Upper lobe of right lung (tissue), 1 donor: ENCODE results near the gene ATE1. TPM values are rescaled to one million over a fixed set of nuclear protein-coding genes. Genes with fewer than 3 reads are reported as not detected.

Experiments
- ATAC-seq: fragments of 200-7000 bp; cut with Tn5 transposase; one replicate; pipeline ENCODE4 v1.9.1; 2020; ENCODE audit warnings: mild to moderate bottlenecking, moderate library complexity
- DNase-seq: peaks from one replicate; pipeline ENCODE4 v3.0.0-alpha.2; 2020
- H3K27ac ChIP-seq: fragments of 200-600 bp; one replicate; pipeline ENCODE4 v1.8.0; 2022
- H3K27me3 ChIP-seq: fragments of 200-600 bp; one replicate; pipeline ENCODE4 v1.8.0; 2022; ENCODE audit warnings: mild to moderate bottlenecking
- H3K36me3 ChIP-seq: fragments of 200-600 bp; one replicate; pipeline ENCODE4 v1.8.0; 2022
- H3K4me1 ChIP-seq: fragments of 200-600 bp; one replicate; pipeline ENCODE4 v1.8.0; 2022
- H3K4me3 ChIP-seq: fragments of 200-600 bp; one replicate; pipeline ENCODE4 v1.8.0; 2022; ENCODE audit warnings: mild to moderate bottlenecking
- H3K9me3 ChIP-seq: fragments of 200-600 bp; one replicate; pipeline ENCODE4 v1.8.0; 2022
- CTCF ChIP-seq: fragments of 200-600 bp; IDR thresholded peaks from one replicate; pipeline ENCODE4 v1.8.0; 2022; ENCODE audit warnings: antibody characterized with exemption
- intact Hi-C: fragments of 100-400 bp; cut with DNase I; formaldehyde crosslinking; loops from one replicate; pipeline ENCODE4 v1.11.0; 2022
- total RNA-seq: library from RNA; stranded (reverse); fragmentation: NEBNext Ultra II Directional; extraction: Animal tissue kit (Norgen Biotek cat#: 25700); gene quantifications from one replicate; pipeline ENCODE4 v1.2.1, GENCODE V29; 2021
- donor health status: DM: no; HTN: yes; CAD: no; lungs with severe emphysema.

Gene ATE1
- total RNA-seq, 1 donor from 2014 or later = 26.6 TPM

- Histone ChIP-seq H3K27me3 (no peaks in the 10 kb centered on the region), H3K36me3 (peaks cover 46% of the 10 kb centered on the region), H3K27ac (no peak overlapping the region), H3K4me3 (no peak overlapping the region), H3K4me1 (no peaks in the 10 kb centered on the region), H3K9me3 (no peaks in the 10 kb centered on the region)
- TF ChIP-seq CTCF = no peak
- DNase-seq = no peak
- no peak for ATAC-seq
- intact Hi-C loops = no loop called here
Observed at GRCh38 chr10:121891103-121891502, 36.7 kb downstream of the ATE1 start.

DNA sequence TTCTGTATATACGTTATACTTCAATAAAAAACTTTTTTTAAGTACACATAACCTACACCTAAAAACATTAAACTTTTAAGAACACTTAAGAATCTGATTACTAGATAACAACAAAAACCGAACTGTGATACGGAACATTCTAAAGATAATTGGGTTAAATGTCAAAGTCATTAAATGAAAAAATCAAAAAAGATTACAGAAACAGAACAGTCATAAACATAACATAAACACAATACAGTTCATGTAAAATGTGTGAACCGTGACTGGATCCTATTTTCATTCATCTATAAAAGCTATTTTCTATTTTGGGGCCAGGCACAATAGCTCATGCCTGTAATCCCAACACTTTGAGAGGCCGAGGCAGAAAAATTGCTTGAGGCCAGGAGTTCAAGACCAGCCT is 38.6 kb downstream of the ATE1 start:
- Histone ChIP-seq H3K27me3 (no peaks in the 10 kb centered on the region), H3K9me3 (no peaks in the 10 kb centered on the region), H3K4me1 (no peaks in the 10 kb centered on the region), H3K27ac (no peak overlapping the region), H3K4me3 (no peak overlapping the region), H3K36me3 (peaks cover 45% of the 10 kb centered on the region)
- no peak for TF ChIP-seq CTCF
- intact Hi-C loops = no loop called here
- DNase-seq (no peak), ATAC-seq (no peak)

GRCh38 chr10:121886997-121887622 is 40.7 kb downstream of the ATE1 start:
- Histone ChIP-seq H3K9me3 (no peaks in the 10 kb centered on the region), H3K27me3 (no peaks in the 10 kb centered on the region), H3K4me3 (no peak overlapping the region), H3K4me1 (no peaks in the 10 kb centered on the region), H3K36me3 (peaks cover 37% of the 10 kb centered on the region), H3K27ac (no peak overlapping the region)
- ATAC-seq (peak; percentile 76), DNase-seq (no peak)
- intact Hi-C loops = no loop called here
- TF ChIP-seq CTCF = peak; percentile 53

- Histone ChIP-seq H3K27me3 (no peaks in the 10 kb centered on the region), H3K27ac (no peak overlapping the region), H3K9me3 (no peaks in the 10 kb centered on the region), H3K36me3 (peaks cover 36% of the 10 kb centered on the region), H3K4me1 (no peaks in the 10 kb centered on the region), H3K4me3 (no peak overlapping the region)
- ATAC-seq = no peak
- intact Hi-C loops = no loop called here
- TF ChIP-seq CTCF = no peak
- DNase-seq = no peak
Observed at GRCh38 chr10:121886181-121886580, 41.6 kb downstream of the ATE1 start.

GRCh38 chr10:121880895-121881294 is 46.9 kb downstream of the ATE1 start:
- H3K27ac ChIP-seq = no peak overlapping the region
- H3K4me3 ChIP-seq = no peak overlapping the region
- ATAC-seq (no peak), DNase-seq (no peak)
- H3K4me1 ChIP-seq = no peaks in the 10 kb centered on the region
- H3K27me3 ChIP-seq = no peaks in the 10 kb centered on the region
- no peaks in the 10 kb centered on the region for H3K9me3 ChIP-seq
- intact Hi-C loops = no loop called here
- TF ChIP-seq CTCF = no peak
- peaks cover 22% of the 10 kb centered on the region for H3K36me3 ChIP-seq

GRCh38 chr10:121879476-121879875 is 48.4 kb downstream of the ATE1 start:
- no peak for ATAC-seq
- DNase-seq = no peak
- intact Hi-C loops = no loop called here
- Histone ChIP-seq H3K36me3 (peaks cover 19% of the 10 kb centered on the region), H3K27me3 (no peaks in the 10 kb centered on the region), H3K4me1 (no peaks in the 10 kb centered on the region), H3K27ac (no peak overlapping the region), H3K9me3 (no peaks in the 10 kb centered on the region), H3K4me3 (no peak overlapping the region)
- TF ChIP-seq CTCF = no peak
